ENCODE results near the gene MAGI3.
"Not testable (repeated sequence)": the region's sequence is repeated elsewhere in the genome, so short reads cannot be mapped to it uniquely, and the experiment has no call there.

The MAGI3 gene

GRCh38 chr1:113567427-113567826 lies 177.1 kb downstream of the MAGI3 start:
- TF ChIP-seq CTCF (conservative IDR thresholded peaks at IDR 0.05; ENCODE audit: low read depth, low read length): no peak
- no peak overlapping the region for H3K4me3 ChIP-seq (ENCODE audit: low read depth, low read length)

DNA sequence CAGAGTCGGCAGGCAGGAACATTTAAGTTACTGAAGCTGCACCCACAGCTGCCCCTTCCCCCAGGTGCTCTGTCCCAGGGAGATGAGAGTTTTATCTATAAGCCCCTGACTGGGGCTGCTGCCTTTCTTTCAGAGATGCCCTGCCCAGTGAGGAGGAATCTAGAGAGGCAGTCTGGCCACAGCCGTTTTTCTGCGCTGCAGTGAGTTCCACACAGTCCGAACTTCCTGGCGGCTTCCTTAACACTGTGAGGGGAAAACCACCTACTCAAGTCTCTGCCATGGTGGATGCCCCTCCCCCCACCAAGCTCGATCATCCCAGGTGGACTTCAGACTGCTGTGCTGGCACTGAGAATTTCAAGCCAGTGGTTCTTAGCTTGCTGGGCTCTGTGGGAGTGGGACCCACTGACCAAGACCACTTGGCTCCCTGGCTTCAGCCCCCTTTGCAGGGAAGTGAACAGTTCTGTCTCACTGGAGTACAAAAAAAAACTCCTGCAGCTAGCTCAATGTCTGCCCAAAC lies 185.5 kb downstream of the MAGI3 start:
- H3K4me3 ChIP-seq (ENCODE audit: low read depth, low read length); DNase-seq (ENCODE audit: low read depth): not testable (repeated sequence)

More at GRCh38 chr1:113567427-113567826, 177.1 kb downstream of the MAGI3 start:
- DNase-seq (ENCODE audit: low read depth): no peak

DNA sequence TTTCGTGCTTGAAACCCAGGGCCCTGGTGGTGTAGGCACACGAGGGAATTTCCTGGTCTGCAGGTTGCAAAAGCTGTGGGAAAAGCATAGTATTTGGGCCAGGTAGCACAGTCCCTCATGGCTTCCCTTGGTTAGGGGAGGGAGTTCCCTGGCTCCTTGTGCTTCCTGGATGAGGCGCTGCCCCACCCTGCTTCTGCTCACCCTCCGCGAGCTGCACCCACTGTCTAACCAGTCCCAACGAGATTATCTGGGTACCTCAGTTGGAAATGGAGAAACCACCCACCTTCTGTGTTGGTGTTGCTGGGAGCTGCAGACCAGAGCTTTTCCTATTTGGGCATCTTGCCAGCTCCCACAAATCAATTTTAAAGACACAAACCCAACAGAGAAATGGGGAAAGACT lies 186.0 kb downstream of the MAGI3 start:
- no peak for TF ChIP-seq CTCF (conservative IDR thresholded peaks at IDR 0.05; ENCODE audit: low read depth, low read length)
- no peak for DNase-seq (ENCODE audit: low read depth)
- H3K4me3 ChIP-seq (ENCODE audit: low read depth, low read length): no peak overlapping the region

- no peak for DNase-seq (ENCODE audit: low read depth)
- no peak overlapping the region for H3K4me3 ChIP-seq (ENCODE audit: low read depth, low read length)
- TF ChIP-seq CTCF (conservative IDR thresholded peaks at IDR 0.05; ENCODE audit: low read depth, low read length): no peak
These were observed 189.1 kb downstream of the MAGI3 start for GRCh38 chr1:113579256-113580018.

- DNase-seq (ENCODE audit: low read depth): no peak
- TF ChIP-seq CTCF (conservative IDR thresholded peaks at IDR 0.05; ENCODE audit: low read depth, low read length): no peak
- H3K4me3 ChIP-seq (ENCODE audit: low read depth, low read length): no peak overlapping the region
These were observed 191.0 kb downstream of the MAGI3 start for GRCh38 chr1:113581323-113581722.

- DNase-seq (ENCODE audit: low read depth): no peak
- no peak overlapping the region for H3K4me3 ChIP-seq (ENCODE audit: low read depth, low read length)
- no peak for TF ChIP-seq CTCF (conservative IDR thresholded peaks at IDR 0.05; ENCODE audit: low read depth, low read length)
These were observed 191.8 kb downstream of the MAGI3 start for GRCh38 chr1:113582084-113582483.

DNA sequence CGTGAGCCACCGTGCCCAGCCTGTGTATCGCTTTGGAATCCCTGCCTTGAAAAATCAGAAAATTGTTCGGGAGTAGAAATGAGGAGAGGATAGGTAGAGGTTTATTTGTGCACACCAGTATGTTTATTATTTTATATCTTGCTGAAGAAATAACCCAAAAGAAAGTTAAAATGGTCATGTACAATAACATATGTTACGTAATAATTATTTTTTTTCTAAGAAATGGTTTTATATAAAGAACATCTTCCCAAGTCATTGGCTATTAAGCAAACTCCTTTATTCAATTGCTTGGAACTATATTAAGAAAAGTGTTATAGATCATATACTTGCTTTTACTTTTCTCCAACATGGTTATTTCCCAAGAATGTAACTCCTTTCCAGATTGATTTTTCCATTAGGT lies 197.2 kb downstream of the MAGI3 start:
- no peak for DNase-seq (ENCODE audit: low read depth)
- no peak overlapping the region for H3K4me3 ChIP-seq (ENCODE audit: low read depth, low read length)
- no peak for TF ChIP-seq CTCF (conservative IDR thresholded peaks at IDR 0.05; ENCODE audit: low read depth, low read length)
